HepG2 (cell line): ENCODE measurements around the gene IST1. TPM values are rescaled to one million over a fixed set of nuclear protein-coding genes. Genes with fewer than 3 reads are reported as not detected.

Experiments
- BORCS8-MEF2B ChIP-seq: sonication (generic); formaldehyde crosslinking; IDR thresholded peaks from 2 replicates; pipeline ENCODE4 v1.8.0; 2022; ENCODE audit warnings: mild to moderate bottlenecking, missing genetic modification reagents
- ESRRA ChIP-seq: sonication (generic); formaldehyde crosslinking; IDR thresholded peaks from 2 replicates; pipeline ENCODE4 v1.5.1; 2020; ENCODE audit warnings: mild to moderate bottlenecking, low read depth, missing genetic modification reagents
- ZNF30 ChIP-seq: sonication (generic); formaldehyde crosslinking; IDR thresholded peaks from 2 replicates; pipeline ENCODE4 v1.5.0; 2020; ENCODE audit warnings: mild to moderate bottlenecking, missing genetic modification reagents
- ZNF614 ChIP-seq: IDR thresholded peaks from 2 replicates; pipeline ENCODE4 v1.6.1; 2018; ENCODE audit warnings: missing biosample characterization, missing genetic modification reagents, inconsistent platforms, borderline replicate concordance
- ZNF7 ChIP-seq: IDR thresholded peaks from 2 replicates; pipeline ENCODE4 v1.6.1; 2016; ENCODE audit warnings: missing biosample characterization, missing genetic modification reagents
- ZNF737 ChIP-seq: sonication (generic); formaldehyde crosslinking; IDR thresholded peaks from 2 replicates; pipeline ENCODE4 v1.5.0; 2020; ENCODE audit warnings: missing genetic modification reagents, mild to moderate bottlenecking, borderline replicate concordance
- ZNF816 ChIP-seq: sonication (generic); formaldehyde crosslinking; IDR thresholded peaks from 2 replicates; pipeline ENCODE4 v1.8.0; 2022; ENCODE audit warnings: missing genetic modification reagents, mild to moderate bottlenecking, borderline replicate concordance
- polyA plus RNA-seq, 8 experiments: library from polyadenylated mRNA; depleted of rRNA in 3 of 8; stranded (reverse) in 7 of 8; unstranded in 1 of 8; fragments of >200 nt; fragmentation: Illumina TruSeq in 4 of 8; extraction: Trizol in 4 of 8; gene quantifications; 2 replicates each; pipeline versions ENCODE4 v1.2.1 to v1.2.3, GENCODE V29; 2011 to 2016; ENCODE audit warnings: low read depth in 4 of 8, missing spikeins in 1 of 8, mixed read lengths in 1 of 8; ENCODE audit not compliant: insufficient read depth in 1 of 8
- total RNA-seq, 5 experiments: library from RNA; depleted of rRNA; stranded (reverse); fragments of >200 nt; fragmentation: Illumina TruSeq; extraction: Trizol; gene quantifications; 2 replicates each; pipeline ENCODE4 v1.2.3, GENCODE V29; 2016; ENCODE audit warnings: low read depth in 1 of 5
- TF ChIP-seq, protein P1 (sequence below): IDR thresholded peaks from 2 replicates; pipeline ENCODE4 v1.6.1; 2016; ENCODE audit warnings: low read depth, control low read depth
- TF ChIP-seq, protein P2 (sequence below): sonication (generic); formaldehyde crosslinking; IDR thresholded peaks from 2 replicates; pipeline ENCODE4 v1.8.0; 2022; ENCODE audit warnings: missing genetic modification reagents, low read depth, mild to moderate bottlenecking, borderline replicate concordance
- TF ChIP-seq, protein P3 (sequence below): sonication (generic); formaldehyde crosslinking; IDR thresholded peaks from 2 replicates; pipeline ENCODE4 v1.4.0; 2020; ENCODE audit warnings: mild to moderate bottlenecking, missing genetic modification reagents
- TF ChIP-seq, protein P4 (sequence below): sonication (generic); formaldehyde crosslinking; IDR thresholded peaks from 2 replicates; pipeline ENCODE4 v1.4.0; 2020; ENCODE audit warnings: missing genetic modification reagents, borderline replicate concordance
- TF ChIP-seq, protein P5 (sequence below): sonication (generic); formaldehyde crosslinking; IDR thresholded peaks from 2 replicates; pipeline ENCODE4 v1.8.1; 2023; ENCODE audit warnings: missing genetic modification reagents, mild to moderate bottlenecking, borderline replicate concordance

The IST1 gene
- total and polyA plus RNA-seq, 2 of the 13 experiments (the other 11 are each of a cell fraction or from before 2014, with no cell fraction given), result 346 to 415 TPM

DNA sequence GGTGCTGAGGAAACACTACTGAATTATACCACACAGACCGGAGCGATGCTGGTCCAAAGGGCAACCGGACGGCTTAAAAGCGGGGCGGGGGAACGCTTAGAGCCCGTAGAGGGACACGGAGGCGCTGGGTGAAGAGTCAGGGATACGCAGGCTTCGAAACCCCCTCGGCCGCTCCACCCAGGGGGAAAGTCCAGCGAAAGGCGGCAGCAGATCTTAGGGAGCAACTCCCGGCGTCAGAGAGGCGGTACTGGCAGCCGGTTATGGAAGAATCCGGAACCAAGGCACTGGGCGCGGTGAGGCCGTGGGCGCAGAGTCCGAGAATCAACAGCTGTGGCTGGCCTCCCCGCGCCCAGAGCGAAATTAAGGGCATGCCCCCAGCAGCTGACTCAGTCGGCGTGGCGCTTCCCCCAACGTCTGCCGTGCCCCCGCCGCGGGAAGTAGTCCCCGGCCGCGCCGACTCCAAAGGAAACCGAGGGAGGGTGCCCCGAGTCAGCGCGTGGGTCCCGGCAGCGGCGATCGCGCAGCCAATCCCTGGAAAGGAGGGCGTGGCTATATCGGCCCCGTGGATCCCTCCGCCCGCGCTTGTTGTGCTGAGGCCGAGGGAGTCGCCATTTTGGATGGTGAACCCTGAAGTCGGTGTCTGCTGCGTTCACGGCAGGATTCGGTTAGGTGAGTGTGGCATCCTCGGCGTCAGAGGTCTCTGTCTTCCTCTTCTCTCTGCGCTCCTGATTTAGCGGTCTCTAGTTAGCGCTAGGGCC is at the start of gene IST1 (continued):
- TF ChIP-seq, protein P1, sequence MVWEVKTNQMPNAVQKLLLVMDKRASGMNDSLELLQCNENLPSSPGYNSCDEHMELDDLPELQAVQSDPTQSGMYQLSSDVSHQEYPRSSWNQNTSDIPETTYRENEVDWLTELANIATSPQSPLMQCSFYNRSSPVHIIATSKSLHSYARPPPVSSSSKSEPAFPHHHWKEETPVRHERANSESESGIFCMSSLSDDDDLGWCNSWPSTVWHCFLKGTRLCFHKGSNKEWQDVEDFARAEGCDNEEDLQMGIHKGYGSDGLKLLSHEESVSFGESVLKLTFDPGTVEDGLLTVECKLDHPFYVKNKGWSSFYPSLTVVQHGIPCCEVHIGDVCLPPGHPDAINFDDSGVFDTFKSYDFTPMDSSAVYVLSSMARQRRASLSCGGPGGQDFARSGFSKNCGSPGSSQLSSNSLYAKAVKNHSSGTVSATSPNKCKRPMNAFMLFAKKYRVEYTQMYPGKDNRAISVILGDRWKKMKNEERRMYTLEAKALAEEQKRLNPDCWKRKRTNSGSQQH (CRISPR knock-in tag), result peak; percentile 97
- TF ChIP-seq, protein P2, sequence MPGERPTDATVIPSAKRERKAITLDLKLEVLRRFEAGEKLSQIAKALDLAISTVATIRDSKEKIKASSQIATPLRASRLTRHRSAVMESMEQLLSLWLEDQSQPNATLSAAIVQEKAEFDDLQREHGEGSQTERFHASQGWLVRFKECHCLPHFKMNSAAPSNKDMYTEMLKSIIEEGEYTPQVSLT, result peak; percentile 60; the same call in 1 of the 2 replicates
- TF ChIP-seq ESRRA (CRISPR knock-in tag) (peak; percentile 87), ZNF614 (peak; percentile 92), ZNF816 (CRISPR knock-in tag) (peak; percentile 84), ZNF737 (CRISPR knock-in tag) (peak; percentile 92; the same call in 1 of the 2 replicates), ZNF7 (CRISPR knock-in tag) (no peak; the same call in 1 of the 2 replicates), BORCS8-MEF2B (CRISPR knock-in tag) (peak; percentile 96), ZNF30 (peak; percentile 86)
- TF ChIP-seq, protein P3, sequence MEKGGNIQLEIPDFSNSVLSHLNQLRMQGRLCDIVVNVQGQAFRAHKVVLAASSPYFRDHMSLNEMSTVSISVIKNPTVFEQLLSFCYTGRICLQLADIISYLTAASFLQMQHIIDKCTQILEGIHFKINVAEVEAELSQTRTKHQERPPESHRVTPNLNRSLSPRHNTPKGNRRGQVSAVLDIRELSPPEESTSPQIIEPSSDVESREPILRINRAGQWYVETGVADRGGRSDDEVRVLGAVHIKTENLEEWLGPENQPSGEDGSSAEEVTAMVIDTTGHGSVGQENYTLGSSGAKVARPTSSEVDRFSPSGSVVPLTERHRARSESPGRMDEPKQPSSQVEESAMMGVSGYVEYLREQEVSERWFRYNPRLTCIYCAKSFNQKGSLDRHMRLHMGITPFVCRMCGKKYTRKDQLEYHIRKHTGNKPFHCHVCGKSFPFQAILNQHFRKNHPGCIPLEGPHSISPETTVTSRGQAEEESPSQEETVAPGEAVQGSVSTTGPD, result peak; percentile 86; the same call in 1 of the 2 replicates
- TF ChIP-seq, protein P4, sequence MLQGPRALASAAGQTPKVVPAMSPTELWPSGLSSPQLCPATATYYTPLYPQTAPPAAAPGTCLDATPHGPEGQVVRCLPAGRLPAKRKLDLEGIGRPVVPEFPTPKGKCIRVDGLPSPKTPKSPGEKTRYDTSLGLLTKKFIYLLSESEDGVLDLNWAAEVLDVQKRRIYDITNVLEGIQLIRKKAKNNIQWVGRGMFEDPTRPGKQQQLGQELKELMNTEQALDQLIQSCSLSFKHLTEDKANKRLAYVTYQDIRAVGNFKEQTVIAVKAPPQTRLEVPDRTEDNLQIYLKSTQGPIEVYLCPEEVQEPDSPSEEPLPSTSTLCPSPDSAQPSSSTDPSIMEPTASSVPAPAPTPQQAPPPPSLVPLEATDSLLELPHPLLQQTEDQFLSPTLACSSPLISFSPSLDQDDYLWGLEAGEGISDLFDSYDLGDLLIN, result peak; percentile 87
- TF ChIP-seq, protein P5, sequence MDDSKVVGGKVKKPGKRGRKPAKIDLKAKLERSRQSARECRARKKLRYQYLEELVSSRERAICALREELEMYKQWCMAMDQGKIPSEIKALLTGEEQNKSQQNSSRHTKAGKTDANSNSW (CRISPR knock-in tag), result peak; percentile 70; the same call in 1 of the 2 replicates
